NCI-H1694 (cell line): Measurements from ENCODE around the gene NUP153.
"Not testable (repeated sequence)": the region's sequence is repeated elsewhere in the genome, so short reads cannot be mapped to it uniquely, and the experiment has no call there.

Experiments used
- DNase-seq: peaks from one replicate; lab custom pipeline; 2025; lab: John Stamatoyannopoulos, UW

Gene NUP153

DNA sequence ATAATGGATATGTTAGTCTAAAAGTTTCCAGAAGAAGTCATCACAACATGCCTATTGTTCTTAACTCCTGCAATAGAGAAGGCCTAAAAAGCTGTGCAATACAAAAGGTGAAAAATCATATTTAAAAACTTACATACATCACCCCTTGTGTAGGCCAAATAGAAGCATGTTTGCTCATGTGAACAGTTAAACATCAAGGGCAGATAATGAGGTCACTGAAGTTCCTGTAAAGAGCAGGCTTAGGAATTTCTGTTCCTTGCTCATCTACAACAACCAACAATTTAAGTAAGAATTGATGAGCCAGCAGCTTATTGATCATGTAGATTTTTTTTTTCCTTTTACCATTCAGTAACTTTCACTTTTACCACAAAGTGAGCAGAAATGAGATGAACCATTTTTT, 7.5 kb upstream of the NUP153 start:
- no peak for DNase-seq

DNA sequence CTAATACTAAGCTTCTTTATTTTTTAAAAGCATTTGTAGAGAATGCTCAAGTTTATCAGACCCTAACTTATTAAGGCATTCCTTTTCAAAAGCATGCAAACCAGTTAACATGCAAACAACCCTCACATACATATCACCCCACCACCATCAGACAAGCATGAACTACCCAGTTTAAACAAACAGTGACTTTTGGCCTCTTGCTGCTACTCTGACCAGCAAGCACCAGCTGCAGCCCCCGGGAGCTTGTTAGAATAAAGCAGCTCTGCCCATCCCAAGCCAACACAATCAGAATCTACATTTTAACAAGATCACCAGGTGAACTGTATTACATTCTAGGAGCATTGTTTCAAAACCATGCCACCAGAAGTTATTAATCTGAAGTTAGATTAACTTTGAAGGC, 5.9 kb upstream of the NUP153 start:
- DNase-seq: no peak

DNA sequence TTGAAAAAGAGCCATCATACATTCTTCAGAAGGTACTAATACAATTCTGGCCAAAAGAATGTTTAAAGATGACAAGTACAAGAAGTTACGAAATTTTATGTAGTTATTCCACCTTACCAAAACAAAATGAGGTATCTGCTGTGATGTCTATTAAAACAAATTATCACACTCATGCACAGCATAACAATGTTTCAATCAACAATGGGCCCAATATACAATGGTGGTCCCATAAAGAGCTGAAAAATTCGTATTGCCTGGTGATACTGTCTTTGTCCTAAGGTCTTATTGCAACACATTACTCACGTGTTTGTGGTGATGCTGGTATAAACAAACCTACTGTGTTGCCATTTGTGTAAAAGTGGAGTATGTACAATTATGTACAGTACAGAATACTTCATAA, 3.6 kb upstream of the NUP153 start:
- DNase-seq: no peak

DNA sequence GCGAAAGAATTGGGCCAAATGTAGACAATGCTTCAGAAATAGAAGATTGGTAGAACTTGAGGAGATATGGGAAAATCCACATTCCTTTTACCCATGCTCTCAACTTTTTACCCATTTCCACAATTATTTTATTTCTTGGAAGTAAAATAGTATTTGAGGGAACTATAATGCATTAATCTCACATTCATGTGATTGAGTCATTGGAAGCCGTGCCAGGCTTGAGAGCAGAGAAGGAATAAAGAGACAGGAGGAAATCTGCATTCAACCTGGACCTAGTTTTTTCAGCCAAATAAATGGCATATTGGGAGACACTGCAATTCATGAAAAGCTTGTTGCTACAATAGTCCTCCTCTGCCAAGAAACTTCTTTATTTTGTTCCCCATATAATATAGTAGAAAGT, 2.8 kb upstream of the NUP153 start:
- no peak for DNase-seq

DNA sequence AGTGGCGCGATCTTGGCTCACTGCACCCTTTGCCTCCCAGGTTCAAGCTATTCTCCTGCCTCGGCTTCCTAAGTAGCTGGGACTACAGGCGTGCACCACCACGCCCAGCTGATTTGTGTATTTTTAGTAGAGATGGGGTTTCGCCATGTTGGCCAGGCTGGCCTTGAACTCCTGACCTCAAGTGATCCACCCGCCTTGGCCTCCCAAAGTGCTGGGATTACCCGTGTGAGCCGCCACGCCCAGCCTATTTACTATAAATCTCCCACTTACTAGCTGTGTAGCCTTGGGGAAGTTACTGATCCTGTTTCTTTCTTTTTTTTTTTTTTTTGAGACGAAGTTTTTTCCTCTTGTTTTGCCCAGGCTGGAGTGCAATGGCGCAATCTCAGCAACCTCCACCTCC, 1.3 kb upstream of the NUP153 start:
- not testable (repeated sequence) for DNase-seq

DNA sequence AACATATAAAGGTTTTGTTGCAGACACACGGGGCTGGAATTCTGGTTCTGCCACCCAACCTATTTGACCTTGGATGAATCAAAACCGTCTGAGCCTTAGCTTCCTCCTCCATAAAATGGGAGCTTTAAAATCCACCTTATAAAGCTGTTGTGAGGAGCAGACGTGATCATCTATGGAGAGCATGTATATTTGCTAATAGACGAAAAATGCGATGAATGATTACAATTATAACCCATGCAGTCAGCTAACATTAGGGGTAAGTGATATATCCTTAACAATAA, 586 bp upstream of the NUP153 start:
- DNase-seq: no peak

DNA sequence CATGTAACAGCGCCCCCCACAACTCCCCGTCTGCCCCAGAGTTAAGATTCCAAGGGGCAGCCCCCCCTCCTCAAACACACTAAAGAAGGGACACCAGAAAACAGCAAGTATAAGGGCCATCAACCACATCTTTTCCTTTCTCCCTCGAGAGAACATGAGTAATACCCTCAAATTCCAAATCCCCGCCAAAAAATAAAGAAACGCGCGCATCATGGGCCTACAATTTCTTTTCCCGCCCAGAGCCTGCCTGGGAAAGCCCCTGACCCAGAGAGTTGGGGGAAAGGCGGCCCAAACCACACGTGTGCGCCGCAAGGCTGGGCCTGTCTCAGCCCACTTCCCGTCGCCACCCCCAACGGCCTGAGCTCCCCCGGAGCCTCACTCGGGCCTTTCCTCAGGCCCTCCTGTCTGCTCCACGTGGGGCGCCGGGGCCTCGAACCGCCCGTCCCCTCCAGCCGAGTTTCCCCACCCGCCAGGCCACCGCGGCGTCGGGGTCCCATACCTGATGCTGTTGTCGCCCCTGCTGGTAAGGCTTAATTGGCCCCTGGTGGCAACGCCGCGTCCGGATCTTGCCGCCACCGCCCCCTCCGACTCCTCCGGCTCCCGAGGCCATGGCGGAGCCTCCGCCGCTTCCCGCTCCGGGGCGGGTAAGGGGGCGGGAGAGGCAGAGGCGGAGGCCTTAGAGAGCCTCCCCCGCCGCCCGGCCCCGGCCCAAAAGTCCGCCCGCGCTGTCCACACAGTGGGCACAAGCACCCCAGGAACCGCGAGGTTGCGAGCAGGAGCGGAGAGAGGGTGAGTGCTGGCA, 746 bp downstream of the NUP153 start:
- DNase-seq: peak; percentile 28

DNA sequence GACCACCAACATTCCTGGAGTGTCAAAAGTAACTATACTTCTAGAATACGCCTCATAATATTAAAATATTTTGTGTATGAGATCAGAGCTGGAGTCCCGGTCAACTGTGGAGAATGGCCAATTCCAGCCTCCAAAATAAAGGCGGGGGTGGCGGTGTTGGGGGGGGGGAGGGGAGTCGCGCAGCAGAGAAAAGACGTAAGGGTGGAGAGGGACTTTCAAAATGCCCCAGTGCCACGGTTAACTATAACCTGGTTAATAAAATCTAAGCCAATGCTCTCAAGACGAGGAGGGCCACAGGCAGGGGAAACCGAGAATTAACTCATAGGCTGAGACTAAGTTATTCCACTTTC, 1.3 kb downstream of the NUP153 start:
- no peak for DNase-seq

DNA sequence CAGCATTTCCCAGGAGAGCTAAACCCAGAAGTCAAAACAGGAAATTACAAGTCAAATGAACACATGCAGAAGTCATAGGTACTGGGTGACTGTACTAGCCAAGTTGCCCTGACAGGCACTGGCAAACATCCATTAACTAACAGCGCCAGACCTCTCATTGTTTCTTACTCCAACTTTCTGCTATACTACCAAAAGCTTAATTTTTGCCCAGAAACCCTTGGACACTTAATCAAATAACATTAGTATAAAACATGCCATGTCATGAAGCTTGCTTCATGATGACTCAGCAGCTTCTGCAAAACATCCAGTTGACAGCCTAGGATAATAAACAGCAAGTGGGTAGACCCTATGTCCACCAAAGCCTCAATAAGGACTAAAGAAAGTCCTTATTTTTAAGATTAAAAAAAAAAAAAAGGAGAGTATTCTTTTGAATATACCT, 3.5 kb downstream of the NUP153 start:
- DNase-seq: no peak

DNA sequence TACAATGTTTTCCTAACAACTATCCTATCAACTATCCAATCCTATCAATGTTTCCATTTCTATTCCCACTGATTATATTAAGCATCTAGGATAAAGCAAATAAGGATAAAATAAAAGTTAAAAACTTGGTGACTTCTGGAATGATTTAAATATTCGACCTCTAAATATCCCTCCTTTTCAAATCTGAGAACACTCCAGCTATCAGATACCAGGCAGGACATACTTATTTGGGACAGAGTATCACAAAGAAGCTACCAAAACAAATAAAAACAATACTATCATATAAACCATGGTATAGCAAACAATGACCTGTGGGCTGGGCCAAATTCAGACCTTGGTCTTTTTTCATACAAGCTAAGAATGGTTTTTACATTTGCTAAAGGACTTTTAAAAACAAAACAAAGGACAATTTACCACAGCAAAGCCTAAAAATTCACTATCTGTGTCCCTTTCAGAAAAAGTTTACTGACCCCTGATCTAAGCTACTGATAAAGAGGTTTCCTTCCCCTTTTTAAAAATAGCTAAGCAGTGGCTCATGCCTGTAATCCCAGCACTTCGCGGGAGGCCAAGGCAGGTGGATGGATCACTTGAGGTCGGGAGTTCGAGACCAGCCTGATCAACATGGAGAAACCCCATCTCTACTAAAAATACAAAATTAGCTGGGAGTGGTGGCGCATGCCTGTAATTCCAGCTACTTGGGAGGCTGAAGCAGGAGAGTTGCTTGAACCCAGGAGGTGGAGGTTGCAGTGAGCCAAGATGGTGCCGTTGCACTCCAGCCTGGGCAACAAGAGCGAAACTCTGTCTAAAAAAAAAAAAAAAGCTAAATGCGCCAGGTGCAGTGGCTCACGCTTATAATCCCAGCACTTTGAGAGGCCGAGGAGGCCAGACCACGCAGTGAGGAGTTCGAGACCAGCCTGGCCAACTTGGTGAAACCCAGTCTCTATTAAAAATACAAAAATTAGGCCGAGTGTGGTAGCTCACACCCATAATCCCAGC, 6.0 kb downstream of the NUP153 start:
- DNase-seq: no peak

DNA sequence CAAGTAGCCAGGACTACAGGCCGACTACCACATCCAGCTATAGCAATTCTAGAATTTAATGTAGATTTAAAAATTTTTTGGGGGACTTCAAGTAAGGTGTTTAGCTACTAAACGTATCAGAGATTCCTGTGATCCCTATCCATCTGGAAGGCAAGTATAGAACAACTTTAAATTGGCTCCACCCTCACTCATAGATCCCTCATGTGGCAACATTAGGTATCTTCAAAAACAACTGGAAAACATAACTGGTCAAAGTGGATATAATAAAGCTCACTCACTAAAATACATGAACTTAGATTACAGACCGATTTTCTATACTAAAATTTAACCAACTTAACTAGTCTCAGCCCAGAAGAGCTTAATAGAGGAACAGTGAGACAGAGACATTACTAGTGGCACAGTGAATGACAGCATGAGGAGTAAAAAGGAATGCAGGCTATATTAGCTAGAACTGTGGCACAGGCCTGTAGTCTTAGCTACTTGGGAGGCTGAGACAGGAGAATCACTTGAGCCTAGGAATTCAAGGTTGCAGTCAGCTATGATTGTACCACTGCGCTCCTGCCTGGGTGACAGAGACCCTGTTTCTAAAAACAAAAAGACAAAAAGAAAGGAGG, 14.7 kb downstream of the NUP153 start:
- DNase-seq: no peak

DNA sequence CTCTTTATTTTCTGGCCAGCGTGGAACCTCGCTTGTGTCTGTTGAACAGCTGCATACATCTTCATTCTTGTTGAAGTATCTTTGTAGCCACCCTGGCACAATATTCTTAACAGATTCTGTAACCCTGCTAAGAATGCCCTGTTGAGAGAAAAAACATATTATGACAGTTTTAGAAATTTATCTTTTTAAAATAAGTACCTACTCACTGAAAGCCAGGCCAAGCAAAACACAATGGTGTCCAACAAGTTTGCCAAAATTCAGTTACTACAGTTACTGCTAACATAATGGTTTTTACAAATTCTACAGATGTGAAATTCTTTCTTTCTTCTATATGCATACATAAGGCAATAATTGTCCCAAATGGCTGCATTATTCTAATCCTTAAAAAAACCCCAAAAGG, 18.2 kb downstream of the NUP153 start:
- DNase-seq: no peak

DNA sequence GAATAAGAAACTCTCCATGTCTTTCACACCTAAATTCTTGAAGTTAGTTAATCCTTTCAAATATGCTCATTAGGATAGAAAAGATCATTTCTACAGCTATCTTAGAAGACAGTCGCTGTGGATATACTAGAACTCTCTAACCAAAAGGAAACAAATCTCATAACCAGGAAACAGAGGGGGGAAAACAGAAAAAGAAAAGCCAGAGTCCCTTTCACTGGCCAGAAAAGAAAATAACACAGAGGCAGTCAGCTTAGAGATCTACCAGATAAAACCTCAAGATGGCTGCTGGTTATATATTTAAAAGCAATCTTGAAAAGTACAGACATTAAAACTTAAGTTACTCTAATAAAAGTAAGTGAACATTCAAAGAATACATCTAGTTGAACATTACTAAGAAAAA, 19.6 kb downstream of the NUP153 start:
- DNase-seq: no peak

DNA sequence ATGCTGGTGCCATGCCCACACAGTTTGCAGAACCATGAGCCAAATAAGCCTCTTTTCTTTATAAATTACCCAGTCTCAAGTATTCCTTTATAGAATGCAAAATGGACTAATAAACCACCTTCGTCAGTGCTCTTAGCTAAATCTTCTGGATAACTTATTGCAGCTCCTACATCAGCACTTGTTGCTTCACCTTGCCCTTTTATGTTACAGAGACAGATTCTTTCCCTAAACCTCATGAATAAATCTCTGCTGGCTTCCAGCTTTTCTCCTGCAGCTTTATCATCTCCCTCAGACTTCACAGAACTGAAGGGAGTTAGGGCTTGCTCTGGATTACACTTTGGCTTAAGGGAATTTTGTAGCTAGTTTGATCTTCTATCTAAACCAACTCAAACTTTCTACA, 22.6 kb downstream of the NUP153 start:
- DNase-seq: no peak

DNA sequence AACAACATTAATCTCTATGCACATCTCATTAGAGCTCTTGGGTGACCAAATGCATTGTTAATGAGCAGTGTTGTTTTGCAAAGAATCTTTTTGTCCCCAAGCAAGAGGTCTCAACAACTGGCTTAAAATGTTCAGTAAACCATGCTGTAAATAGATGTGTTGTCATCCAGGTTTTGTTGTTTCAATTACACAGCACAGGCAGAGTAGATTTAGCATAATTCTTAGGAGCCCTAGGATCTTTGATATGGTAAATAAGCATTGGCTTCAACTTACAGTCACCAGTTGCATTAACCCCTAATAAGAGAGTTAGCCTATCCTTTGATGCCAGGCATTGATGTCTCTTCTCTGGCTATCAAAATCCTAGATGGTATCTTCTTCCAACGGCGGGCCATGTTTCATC, 23.3 kb downstream of the NUP153 start:
- no peak for DNase-seq

DNA sequence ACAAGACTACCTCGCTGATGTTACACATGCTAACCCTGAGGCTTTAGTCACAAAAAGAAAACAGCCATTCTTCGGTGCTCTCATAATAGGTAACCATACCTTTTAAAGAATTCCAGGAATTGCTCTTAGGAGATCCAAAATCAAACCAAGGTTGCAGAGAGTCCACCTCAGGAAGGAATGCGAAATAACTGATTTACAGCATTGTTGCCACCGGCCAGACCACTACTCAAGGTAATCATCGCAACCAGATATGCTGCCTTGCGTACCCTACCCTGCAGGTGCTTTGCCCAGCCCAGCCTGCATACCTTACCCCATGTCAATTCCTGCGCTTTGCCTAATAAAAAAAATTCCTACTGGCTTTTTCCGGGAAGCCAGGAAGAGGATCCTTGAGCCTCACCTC, 27.0 kb downstream of the NUP153 start:
- DNase-seq: no peak

DNA sequence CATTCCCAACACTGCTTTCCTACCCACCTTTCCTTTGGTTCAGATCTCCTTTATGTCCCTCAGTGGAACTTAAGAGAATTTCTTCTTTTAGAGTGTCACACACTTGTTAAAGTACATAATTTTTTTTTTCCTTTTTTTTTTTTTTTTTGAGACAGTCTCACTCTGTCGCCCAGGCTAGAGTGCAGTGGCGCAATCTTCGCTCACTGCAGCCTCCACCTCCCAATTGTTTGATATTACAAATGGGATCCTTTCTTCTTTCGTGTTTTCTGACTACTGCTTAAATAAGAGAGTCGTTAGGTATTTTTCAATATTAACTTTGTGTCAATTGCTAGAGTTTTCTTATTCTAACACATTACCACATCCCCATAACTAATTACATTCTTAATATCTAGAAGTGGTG, 29.1 kb downstream of the NUP153 start:
- DNase-seq: no peak

DNA sequence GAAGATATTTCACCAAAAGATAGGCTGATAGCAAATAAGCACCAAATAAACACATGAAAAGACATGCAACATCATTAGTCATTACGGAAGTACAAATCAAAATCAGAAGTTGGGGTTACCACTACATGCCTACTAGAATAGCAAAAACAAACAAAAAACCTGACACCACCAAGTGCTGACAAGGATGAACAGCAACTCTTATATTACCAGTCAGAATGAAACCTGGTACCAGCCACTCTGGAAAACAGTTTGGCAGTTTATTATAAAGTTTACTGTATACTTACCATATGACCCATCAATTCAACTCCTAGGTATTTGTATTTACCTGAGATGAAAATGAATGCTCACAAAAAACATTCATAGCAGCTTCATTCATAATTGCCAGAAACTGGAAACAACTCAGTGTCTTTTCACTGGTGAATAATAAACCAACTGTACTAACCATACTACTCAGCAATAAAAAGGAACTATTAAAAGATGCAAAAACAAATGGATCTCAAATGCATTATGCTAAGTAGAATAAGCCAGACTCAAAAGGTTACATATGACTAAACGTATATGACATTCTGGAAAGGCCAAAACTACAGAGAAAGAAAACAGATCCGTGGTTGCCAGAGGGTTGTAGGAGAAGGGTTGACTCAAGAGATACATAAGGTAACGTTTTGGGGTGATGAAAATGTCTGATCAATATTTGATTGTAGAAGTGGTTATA, 33.0 kb downstream of the NUP153 start:
- no peak for DNase-seq

DNA sequence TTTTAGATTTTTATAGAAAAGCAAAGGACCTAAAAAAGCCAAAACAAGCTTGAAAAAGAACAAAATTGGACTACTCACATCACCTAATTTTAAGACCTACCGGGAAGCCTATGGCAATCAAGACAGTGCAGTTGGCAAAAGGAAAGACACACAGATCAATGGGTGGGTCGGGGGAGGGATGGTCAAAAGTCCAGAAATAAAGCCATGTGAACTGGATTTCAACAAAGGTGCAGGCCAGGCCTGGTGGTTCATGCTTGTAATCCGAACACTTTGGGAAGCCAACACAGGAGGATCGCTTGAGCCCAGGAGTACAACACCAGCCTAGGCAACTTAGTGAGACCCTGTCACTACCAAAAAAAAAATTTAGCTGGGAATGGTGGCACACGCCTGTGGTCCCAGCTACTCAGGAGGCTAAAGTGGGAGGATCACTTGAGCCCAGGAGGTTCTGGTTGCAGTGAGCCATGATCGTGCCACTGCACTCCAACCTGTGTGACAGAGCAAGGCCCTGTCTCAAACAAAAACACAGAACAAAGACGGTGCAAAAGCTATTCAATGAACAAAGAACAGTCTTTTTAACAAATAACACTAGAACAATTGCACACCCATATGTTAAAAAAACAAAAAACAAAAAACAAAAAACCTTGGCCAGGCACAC, 34.5 kb downstream of the NUP153 start:
- DNase-seq: no peak

DNA sequence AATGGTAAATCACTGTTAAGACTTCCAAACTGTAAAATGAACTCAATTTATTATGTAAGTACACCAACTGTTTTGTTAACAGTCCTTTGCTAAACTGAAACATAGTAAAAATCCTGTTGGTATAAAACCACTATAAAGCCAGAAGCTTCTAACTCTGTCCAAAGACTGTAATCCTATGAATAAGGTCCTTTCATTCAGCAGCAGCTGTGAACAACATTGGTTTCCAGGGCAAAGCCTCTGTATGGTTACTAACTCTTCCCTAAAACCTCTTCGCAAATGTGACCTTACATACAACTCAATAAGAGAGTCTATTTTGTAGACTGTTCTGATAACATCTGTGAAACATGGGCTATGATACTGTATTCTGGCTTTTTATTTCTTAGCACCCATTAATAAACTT, 40.1 kb downstream of the NUP153 start:
- DNase-seq: no peak

DNA sequence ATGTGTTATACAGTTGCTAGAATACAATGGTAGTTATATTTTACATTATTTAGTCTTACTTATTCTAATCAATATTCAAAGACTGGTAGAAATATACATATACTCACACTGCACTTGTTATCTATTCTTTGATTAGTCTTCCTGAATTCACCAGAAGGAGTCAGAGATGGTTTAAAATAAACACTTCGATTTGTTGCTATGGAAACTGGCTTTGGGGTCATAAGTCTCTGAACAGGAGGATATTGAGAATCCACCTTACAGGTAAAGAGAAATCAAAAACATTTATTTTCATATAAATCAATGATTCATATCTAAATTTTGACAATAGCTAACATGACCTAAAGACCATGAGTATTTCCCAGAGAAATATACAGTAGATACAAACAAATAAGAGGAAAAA, 41.6 kb downstream of the NUP153 start:
- DNase-seq: no peak

DNA sequence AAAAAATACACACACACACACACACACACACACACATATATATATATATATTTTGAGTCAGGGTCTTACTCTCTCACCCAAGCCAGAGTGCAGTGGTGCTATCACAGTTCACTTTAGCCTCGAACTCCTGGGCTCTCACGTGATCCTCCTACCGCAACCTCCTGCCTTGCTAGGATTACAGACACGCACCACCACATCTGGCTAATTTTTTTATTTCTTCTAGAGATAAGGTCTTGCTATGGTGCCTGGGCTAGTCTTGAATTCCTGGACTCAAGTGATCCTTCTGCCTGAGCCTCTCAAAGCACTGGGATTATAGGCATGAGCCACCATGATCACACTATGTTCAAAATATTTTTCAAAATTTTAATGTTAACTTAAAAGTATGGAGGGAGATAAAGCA, 43.5 kb downstream of the NUP153 start:
- no peak for DNase-seq
